Measurements from ENCODE around the gene ARHGEF28. TPM values are rescaled to one million over a fixed set of nuclear protein-coding genes. Genes with fewer than 3 reads are reported as not detected.

Gene ARHGEF28
- total RNA-seq, 2 donors from 2014 or later, result 7.6 to 8.0 TPM

DNA sequence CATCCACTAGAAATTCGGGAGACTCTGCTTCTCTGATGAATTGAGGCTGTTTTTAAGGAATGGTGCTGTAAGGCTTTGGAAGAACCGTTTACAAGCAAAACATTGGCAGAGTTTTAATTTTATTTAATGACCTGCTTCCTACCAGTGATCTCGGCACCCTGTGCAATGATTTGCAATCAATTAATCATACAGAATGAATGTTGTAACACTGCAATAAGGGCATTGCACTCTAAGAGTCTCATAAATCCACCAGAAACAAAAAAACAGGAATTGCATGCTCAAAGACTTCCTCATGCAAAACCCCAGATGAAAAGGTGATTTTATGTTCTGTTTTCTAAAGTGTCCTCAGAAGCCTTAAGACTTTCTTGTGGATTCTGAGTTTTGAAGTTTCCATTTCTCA lies 295.7 kb downstream of the ARHGEF28 start:
- Histone ChIP-seq H3K9me3 (no peaks in the 10 kb centered on the region), H3K36me3 (no peaks in the 10 kb centered on the region), H3K27me3 (no peaks in the 10 kb centered on the region), H3K27ac (no peak overlapping the region), H3K4me1 (no peaks in the 10 kb centered on the region), H3K9ac (ENCODE audit: low read depth in 2 of 2, low read length in 2 of 2) (no peak overlapping the region), H3K4me3 (no peak overlapping the region)
- intact Hi-C loops (cut with DNase I), result no loop called here
- no peak for DNase-seq
- no peak for TF ChIP-seq CTCF (IDR thresholded peaks at IDR 0.05)

- no peaks in the 10 kb centered on the region for H3K27me3 ChIP-seq
- H3K9ac ChIP-seq (ENCODE audit: low read depth in 2 of 2, low read length in 2 of 2), result no peak overlapping the region
- DNase-seq, result no peak
- H3K27ac ChIP-seq, result no peak overlapping the region
- H3K4me1 ChIP-seq, result no peaks in the 10 kb centered on the region
- no peak for TF ChIP-seq CTCF (IDR thresholded peaks at IDR 0.05)
- intact Hi-C loops (cut with DNase I), result no loop called here
- no peaks in the 10 kb centered on the region for H3K9me3 ChIP-seq
- H3K36me3 ChIP-seq, result no peaks in the 10 kb centered on the region
- H3K4me3 ChIP-seq, result no peak overlapping the region
These were observed 296.2 kb downstream of the ARHGEF28 start for GRCh38 chr5:73922224-73922623.

DNA sequence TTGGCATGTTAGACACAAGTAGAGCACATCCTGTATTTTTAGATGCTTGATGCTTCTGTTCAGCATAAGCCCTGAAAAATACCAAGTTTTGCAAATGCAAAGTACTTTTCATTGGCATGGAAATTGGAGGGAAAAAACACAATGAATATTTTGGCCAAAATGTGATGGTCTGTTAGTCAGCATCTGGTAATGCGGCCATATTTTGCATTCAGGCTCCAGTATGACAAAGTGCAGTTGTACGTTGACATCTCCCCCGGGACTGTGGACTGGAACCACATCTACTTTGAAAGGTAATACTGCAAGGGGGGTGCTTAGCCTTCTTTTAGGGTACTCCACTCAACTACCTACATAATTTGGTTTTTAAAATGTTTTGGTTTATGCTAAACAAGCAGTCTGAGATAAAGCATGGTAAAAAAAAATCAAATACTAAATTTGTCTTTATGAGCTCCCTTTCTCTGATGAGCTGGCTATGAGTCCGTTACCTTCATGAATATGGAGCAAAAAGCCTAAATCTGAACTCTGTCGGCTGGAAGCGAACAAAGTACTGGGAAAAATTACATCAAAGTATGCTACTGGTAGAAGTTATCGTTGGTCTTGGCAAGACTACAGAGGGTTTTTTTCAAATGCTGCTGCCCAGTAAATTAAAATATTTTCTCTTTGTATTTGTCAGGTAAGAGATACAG lies 297.0 kb downstream of the ARHGEF28 start:
- no peaks in the 10 kb centered on the region for H3K4me1 ChIP-seq
- DNase-seq, result no peak
- intact Hi-C loops (cut with DNase I), result no loop called here

GRCh38 chr5:73928476-73929070 lies 302.6 kb downstream of the ARHGEF28 start:
- intact Hi-C loops (cut with DNase I), result no loop called here
- DNase-seq, result no peak
- Histone ChIP-seq H3K4me1 (no peaks in the 10 kb centered on the region), H3K27me3 (no peaks in the 10 kb centered on the region), H3K9ac (ENCODE audit: low read depth in 2 of 2, low read length in 2 of 2) (no peak overlapping the region), H3K36me3 (no peaks in the 10 kb centered on the region), H3K9me3 (no peaks in the 10 kb centered on the region), H3K4me3 (no peak overlapping the region), H3K27ac (no peak overlapping the region)
- no peak for TF ChIP-seq CTCF (IDR thresholded peaks at IDR 0.05)

More for the DNA sequence above, 297.0 kb downstream of the ARHGEF28 start:
- Histone ChIP-seq H3K9me3 (no peaks in the 10 kb centered on the region), H3K27ac (no peak overlapping the region), H3K36me3 (no peaks in the 10 kb centered on the region), H3K9ac (ENCODE audit: low read depth in 2 of 2, low read length in 2 of 2) (no peak overlapping the region), H3K27me3 (no peaks in the 10 kb centered on the region), H3K4me3 (no peak overlapping the region)
- no peak for TF ChIP-seq CTCF (IDR thresholded peaks at IDR 0.05)

- H3K9me3 ChIP-seq, result no peaks in the 10 kb centered on the region
- no peaks in the 10 kb centered on the region for H3K36me3 ChIP-seq
- no peak overlapping the region for H3K27ac ChIP-seq
- no peak for TF ChIP-seq CTCF (IDR thresholded peaks at IDR 0.05)
- no peaks in the 10 kb centered on the region for H3K27me3 ChIP-seq
- no peak overlapping the region for H3K4me3 ChIP-seq
- intact Hi-C loops (cut with DNase I), result no loop called here
- DNase-seq, result no peak
- H3K9ac ChIP-seq (ENCODE audit: low read depth in 2 of 2, low read length in 2 of 2), result no peak overlapping the region
- H3K4me1 ChIP-seq, result no peaks in the 10 kb centered on the region
These were observed 309.7 kb downstream of the ARHGEF28 start for GRCh38 chr5:73935719-73936118.

Measured in colonic mucosa (tissue), 4 donors.